ENCODE measurements around the gene ZFP1.
A peak's percentile ranks its signal among the peaks of the same experiment; 100 is the strongest.

ZFP1 gene

DNA sequence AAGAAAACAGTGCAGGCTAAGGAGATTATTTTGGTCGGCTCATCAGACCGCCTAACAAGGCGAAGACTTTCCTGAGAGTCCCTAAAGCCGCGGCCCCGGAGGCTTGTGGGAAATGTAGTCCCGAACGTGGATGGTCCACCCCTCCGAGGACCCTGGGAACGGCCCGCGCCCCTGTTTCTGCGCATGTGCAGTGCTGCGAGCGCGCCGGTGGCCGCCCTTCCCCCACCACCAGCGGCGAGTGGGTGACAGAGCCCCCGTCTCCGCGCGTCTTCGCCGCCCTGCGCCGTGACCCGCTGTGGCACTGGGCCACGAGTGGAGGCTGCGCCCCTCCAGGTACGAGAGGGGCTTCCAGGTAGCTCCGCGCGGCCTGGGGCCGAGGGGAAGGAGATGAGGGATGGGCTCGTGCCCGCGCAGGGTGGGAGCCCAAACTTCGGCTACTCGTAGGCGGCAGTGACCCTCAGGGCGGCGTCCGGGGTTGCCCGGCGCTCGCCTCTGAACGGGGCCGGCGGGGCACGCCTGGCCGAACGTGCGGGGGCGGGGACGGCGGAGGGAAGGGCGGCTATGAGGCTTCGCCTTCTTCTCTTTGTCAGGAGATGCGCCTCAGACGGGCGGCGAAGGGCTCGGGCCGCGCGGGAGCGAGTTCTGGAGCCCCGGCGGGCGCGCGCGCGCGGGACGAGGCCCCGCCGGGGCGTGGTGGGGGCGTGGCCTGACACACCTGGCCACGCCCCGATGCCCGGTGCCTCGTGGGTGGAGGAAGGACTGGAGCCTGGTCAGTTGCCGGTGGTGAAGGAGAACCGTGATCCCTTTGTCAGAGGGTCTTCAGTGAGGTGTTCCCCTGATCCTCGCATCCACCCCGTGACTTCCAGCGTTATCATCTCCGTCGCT lies at the start of gene ZFP1:
TSS of gene ZFP1 (plus strand) at position 214 of the 885 bp plus-strand sequence. CDS start 4,428 bp downstream, outside the sequence.
- H3K4me3 ChIP-seq (replicated peaks; ENCODE audit: low read depth, low read length), result peak within 1 kb of the TSS; percentile 94
- TF ChIP-seq CTCF (IDR thresholded peaks at IDR 0.05; ENCODE audit: low read length, missing control alignments), result no peak
- peak; percentile 94 for DNase-seq (ENCODE audit: low read depth)

GRCh38 chr16:75099075-75099667 lies 49.2 kb upstream of the ZFP1 start:
- H3K4me3 ChIP-seq (replicated peaks; ENCODE audit: low read depth, low read length), result no peak overlapping the region
- no peak for DNase-seq (ENCODE audit: low read depth)
- TF ChIP-seq CTCF (IDR thresholded peaks at IDR 0.05; ENCODE audit: low read length, missing control alignments), result no peak

DNA sequence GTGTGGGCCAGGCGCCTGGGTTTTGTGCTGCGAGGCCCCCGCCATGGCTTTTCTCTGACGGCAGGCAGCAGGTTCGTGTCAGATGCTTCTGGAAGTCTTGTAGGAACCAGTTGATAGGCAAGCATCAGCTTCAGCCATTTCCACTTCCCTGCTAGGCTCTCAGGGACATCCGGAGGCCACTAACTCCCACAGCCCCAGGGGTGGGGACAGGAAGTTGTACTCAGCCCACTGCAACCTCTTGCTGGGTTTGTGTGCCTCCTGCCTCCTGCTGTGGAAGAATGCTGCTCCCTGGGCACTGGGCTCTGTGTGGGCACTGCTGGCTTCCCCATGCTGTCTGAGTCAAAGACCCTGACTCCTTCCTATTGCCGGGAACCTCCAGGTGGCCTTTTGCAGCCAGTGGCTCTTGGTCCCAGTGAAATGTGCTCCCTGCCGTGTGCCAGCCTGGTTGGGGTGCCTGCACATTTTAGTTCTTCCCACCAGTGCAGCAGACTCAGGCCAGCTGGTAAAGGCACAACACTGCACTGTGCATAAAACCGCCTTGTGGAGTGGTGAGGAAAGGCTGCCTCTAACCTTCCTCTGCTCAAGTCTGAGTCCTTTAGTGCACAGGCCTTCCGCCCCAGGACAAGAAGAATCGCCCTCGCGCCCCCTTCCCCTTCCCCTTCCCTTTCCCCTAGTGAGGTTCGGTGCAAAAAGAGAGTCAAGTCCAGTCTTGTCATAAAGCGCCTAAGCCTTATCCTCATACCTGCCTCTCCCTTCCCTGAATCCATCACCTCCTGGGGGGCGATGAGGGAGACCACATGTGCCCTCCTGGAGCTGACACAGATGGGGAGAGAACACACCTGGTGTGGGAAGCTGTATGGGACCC lies 48.4 kb upstream of the ZFP1 start:
- DNase-seq (ENCODE audit: low read depth), result no peak

GRCh38 chr16:75100603-75100990 lies 47.7 kb upstream of the ZFP1 start:
- no peak for TF ChIP-seq CTCF (IDR thresholded peaks at IDR 0.05; ENCODE audit: low read length, missing control alignments)
- no peak overlapping the region for H3K4me3 ChIP-seq (replicated peaks; ENCODE audit: low read depth, low read length)
- DNase-seq (ENCODE audit: low read depth), result no peak

More for the DNA sequence above, 48.4 kb upstream of the ZFP1 start:
- TF ChIP-seq CTCF (IDR thresholded peaks at IDR 0.05; ENCODE audit: low read length, missing control alignments), result no peak
- no peak overlapping the region for H3K4me3 ChIP-seq (replicated peaks; ENCODE audit: low read depth, low read length)

DNA sequence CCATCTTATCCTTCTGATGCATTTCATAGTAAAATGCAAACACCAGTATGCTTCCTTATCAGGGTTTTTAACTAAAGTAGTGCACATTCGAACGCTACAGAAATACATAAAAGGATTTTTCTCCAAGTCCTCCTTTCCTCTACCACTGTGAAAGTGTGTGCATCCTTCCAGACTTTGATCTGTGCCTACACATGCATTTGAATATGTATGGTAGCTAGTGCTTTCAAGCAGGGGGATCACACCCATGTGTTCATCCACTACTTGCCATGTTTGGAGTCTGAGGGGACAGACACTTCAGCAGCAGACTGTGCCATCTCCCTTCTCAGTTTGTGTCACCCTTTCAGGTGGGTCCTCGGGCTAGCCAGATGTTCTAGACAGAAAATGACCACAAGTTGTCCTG lies 46.7 kb upstream of the ZFP1 start:
- no peak for TF ChIP-seq CTCF (IDR thresholded peaks at IDR 0.05; ENCODE audit: low read length, missing control alignments)
- no peak overlapping the region for H3K4me3 ChIP-seq (replicated peaks; ENCODE audit: low read depth, low read length)
- no peak for DNase-seq (ENCODE audit: low read depth)

GRCh38 chr16:75102595-75102994 lies 45.7 kb upstream of the ZFP1 start:
- no peak for DNase-seq (ENCODE audit: low read depth)
- no peak overlapping the region for H3K4me3 ChIP-seq (replicated peaks; ENCODE audit: low read depth, low read length)
- no peak for TF ChIP-seq CTCF (IDR thresholded peaks at IDR 0.05; ENCODE audit: low read length, missing control alignments)

Data from fibroblast of pulmonary artery (primary cell).